Activated T-helper 17 cell treated with anti-CD3 and anti-CD28 coated beads, Interleukin-2, amount 50 U/mL, for 72 hours (primary cell): ENCODE data around the gene PARS2. TPM values are rescaled to one million over a fixed set of nuclear protein-coding genes. Genes with fewer than 3 reads are reported as not detected.
A peak's percentile ranks its signal among the peaks of the same experiment; 100 is the strongest.

Experiments used
- ATAC-seq: fragments of 150-1000 bp; cut with Tn5 transposase; replicated peaks from 2 replicates; pipeline ENCODE4 v1.10.0; 2021; ENCODE audit warnings: mild to moderate bottlenecking, moderate library complexity
- H3K27ac Mint-ChIP-seq: one replicate; pipeline ENCODE4 v1.8.0; 2022; ENCODE audit warnings: mixed read lengths
- H3K27me3 Mint-ChIP-seq: one replicate; pipeline ENCODE4 v1.8.0; 2022; ENCODE audit warnings: mixed read lengths
- H3K36me3 Mint-ChIP-seq: one replicate; pipeline ENCODE4 v1.8.0; 2022; ENCODE audit warnings: low read depth, mild to moderate bottlenecking, mixed read lengths
- H3K4me1 Mint-ChIP-seq: one replicate; pipeline ENCODE4 v1.8.0; 2022; ENCODE audit warnings: mixed read lengths
- H3K4me3 Mint-ChIP-seq: one replicate; pipeline ENCODE4 v1.8.0; 2022; ENCODE audit warnings: mild to moderate bottlenecking, mixed read lengths
- H3K9me3 Mint-ChIP-seq: one replicate; pipeline ENCODE4 v1.8.0; 2022; ENCODE audit warnings: mixed read lengths
- total RNA-seq, 2 donors: library from RNA; stranded (reverse); gene quantifications; one replicate each; pipeline ENCODE4 v1.2.3, GENCODE V29; 2022

PARS2 gene
- total RNA-seq, 2 donors from 2014 or later = 4.7 to 6.6 TPM

DNA sequence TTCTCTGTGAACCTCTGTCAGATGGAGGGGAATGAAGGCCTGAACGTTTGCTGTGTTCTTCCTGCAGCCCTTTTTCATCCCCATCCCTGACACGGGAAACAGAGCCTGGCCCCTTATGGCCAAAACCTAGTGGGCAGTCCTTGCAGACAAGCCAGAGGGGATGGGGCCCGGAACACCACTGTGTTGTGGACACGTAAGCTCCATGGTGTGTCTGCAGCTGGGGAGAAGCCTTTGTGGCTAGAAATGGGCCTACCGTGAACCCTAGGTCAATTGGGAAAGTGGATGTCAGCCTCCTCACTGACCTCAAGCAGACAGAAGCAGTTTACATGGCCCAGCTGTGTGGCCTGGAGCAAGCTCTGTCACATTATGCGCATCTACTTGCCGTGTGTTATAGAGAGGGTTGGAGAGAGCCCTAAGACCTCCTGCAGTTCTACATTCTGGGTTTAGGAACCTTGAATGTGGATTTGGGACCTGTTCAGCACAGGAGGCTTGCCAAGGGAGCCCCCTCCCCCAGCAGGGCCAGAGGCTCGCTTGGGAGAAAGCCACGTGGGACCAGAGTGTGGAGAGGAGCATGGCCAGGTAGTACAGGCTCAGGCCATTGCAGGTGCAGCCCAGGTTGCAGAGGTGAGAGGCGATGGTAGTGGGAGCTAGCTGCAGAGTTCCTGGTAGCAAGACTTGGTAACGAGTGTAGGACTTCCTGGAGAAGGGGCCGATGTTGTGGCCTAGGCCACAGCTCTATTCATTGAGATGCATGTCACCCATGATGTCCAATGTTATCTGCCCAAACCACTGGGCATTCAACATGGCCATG, 20.7 kb downstream of the PARS2 start:
- peak overlapping the region; percentile 59 for H3K27ac Mint-ChIP-seq

DNA sequence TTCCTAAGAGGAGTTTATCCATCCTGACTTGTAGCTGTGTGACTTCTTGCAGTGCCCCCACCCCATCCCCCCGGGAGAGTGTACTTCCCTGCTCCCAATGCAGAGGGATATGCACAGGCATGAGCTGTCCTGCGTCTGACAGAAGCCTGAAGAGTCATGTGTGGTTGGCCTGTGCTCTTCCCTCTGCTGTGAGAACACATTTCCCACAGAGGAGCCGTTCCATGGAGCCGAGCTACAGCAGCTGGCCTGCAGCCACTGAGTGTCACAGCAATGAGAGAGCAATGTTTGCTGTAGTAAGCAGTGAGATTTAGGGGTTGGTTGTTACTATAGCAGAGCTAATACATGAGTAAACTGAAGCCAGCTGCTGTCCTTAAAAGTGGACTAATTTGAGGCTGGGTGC, 22.0 kb downstream of the PARS2 start:
- H3K9me3 Mint-ChIP-seq = no peaks in the 10 kb centered on the region
- H3K36me3 Mint-ChIP-seq = peaks cover 67% of the 10 kb centered on the region
- no peak for ATAC-seq
- no peak overlapping the region for H3K4me3 Mint-ChIP-seq
- H3K4me1 Mint-ChIP-seq = no peaks in the 10 kb centered on the region
- no peaks in the 10 kb centered on the region for H3K27me3 Mint-ChIP-seq
- no peak overlapping the region for H3K27ac Mint-ChIP-seq

More for the DNA sequence above, 20.7 kb downstream of the PARS2 start:
- no peak for ATAC-seq
- no peak overlapping the region for H3K4me3 Mint-ChIP-seq
- peaks cover 53% of the 10 kb centered on the region for H3K36me3 Mint-ChIP-seq
- H3K4me1 Mint-ChIP-seq = no peaks in the 10 kb centered on the region
- H3K27me3 Mint-ChIP-seq = no peaks in the 10 kb centered on the region
- H3K9me3 Mint-ChIP-seq = no peaks in the 10 kb centered on the region

DNA sequence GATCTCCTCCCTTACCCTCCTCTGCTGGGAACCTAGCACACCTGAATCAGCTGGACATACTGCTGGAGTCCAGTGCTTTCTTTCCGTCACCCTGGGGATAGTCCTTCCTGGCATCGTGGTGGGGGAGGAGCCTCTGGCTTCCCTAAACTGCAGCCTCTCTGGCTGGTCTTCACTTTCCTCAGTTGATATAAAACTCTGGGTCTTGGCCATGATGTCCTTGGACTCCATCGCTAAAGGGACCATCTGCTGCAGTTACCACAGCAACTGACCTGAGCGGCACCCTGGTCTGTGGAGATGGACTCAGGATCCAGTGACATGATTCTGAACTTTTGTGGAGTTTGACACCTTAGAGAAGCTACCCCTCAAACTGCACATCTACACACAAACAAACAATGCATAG, 22.8 kb downstream of the PARS2 start:
- Mint-ChIP-seq H3K27ac (no peak overlapping the region), H3K4me3 (no peak overlapping the region), H3K9me3 (no peaks in the 10 kb centered on the region), H3K27me3 (no peaks in the 10 kb centered on the region), H3K4me1 (no peaks in the 10 kb centered on the region), H3K36me3 (peaks cover 74% of the 10 kb centered on the region)
- ATAC-seq = no peak

DNA sequence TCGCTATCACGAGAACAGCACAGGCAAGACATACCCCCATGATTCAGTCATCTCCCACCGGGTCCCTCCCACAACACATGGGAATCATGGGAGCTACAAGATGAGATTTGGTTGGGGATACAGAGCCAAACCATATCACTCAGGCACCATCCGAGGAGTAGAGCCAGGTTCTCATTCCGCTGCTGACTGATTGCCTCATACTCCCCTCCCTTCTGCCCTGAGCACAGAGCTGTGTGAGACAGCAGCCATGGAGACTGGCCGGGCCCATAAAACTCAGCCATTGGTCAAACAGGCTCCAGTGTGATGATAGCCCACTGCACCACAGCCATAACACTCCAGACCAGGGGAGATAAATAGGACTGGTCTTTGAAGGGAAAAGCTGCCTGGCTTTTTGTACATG, 26.1 kb downstream of the PARS2 start:
- H3K36me3 Mint-ChIP-seq = peaks cover 100% of the 10 kb centered on the region
- no peak overlapping the region for H3K4me3 Mint-ChIP-seq
- H3K27ac Mint-ChIP-seq = no peak overlapping the region
- no peaks in the 10 kb centered on the region for H3K27me3 Mint-ChIP-seq
- ATAC-seq = no peak
- no peaks in the 10 kb centered on the region for H3K9me3 Mint-ChIP-seq
- H3K4me1 Mint-ChIP-seq = no peaks in the 10 kb centered on the region

DNA sequence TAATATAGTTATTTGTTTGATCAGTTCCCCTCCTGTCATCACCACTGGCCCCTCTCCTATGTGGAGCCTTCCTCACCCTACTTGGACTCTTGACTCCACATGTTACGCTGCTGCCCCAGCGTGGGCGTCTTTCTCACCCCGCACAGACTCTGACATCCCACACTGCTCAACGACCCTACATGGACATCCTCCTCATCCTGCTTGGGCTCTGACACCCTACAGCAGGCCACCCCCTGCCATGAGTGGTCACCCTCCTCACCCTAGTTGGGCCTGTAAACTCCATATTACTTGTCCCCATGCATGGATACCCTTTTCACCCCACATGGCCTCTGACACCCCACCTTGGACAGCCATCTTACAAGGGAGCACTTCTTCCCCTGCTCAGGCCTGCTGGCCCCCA, 27.6 kb downstream of the PARS2 start:
- ATAC-seq = no peak
- H3K4me3 Mint-ChIP-seq = no peak overlapping the region
- H3K36me3 Mint-ChIP-seq = peaks cover 95% of the 10 kb centered on the region
- no peaks in the 10 kb centered on the region for H3K27me3 Mint-ChIP-seq
- H3K27ac Mint-ChIP-seq = peak overlapping the region; percentile 57
- no peaks in the 10 kb centered on the region for H3K9me3 Mint-ChIP-seq
- no peaks in the 10 kb centered on the region for H3K4me1 Mint-ChIP-seq

DNA sequence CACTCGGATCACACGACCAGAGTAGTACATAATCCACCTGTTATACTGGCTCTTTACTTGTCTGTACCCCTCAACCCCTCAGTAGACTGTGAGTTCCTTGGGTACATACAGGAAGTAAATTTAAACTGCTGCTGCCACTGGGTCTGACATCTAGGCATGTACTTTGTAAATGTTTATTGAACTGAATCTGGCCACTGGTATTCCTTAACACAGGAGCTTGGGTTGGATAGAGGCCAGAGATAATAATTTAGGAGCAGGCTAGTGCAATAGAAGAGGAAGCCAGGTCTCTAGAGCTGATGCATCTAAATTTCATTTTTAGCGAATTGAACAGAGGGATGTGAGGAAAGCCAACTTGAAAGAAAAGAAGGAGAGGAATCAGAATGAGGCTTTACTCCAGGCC, 36.3 kb downstream of the PARS2 start:
- H3K4me3 Mint-ChIP-seq = no peak overlapping the region
- no peak for ATAC-seq
- H3K36me3 Mint-ChIP-seq = peaks cover 95% of the 10 kb centered on the region
- H3K4me1 Mint-ChIP-seq = no peaks in the 10 kb centered on the region
- no peaks in the 10 kb centered on the region for H3K9me3 Mint-ChIP-seq
- no peaks in the 10 kb centered on the region for H3K27me3 Mint-ChIP-seq
- H3K27ac Mint-ChIP-seq = no peak overlapping the region

DNA sequence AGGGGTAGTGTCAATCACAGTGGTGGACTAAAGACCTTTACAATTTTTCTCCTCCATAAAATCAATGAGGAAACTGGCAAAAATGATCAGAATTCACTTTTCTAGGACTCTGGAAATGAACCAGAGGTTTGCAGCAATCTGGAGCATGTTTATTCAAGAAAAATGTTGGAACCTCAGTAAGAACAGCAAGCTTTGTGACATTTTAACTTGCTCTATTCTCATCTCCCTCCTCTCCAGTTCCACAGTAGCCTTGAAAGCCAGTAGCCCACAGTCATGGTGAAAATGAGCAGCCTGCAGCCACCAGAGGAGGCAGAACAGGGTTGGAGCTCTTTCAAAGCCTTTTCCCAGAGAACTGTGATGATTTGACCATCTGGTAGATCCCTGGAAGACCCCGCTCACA, 39.6 kb downstream of the PARS2 start:
- H3K27ac Mint-ChIP-seq = peak overlapping the region; percentile 0
- peaks cover 100% of the 10 kb centered on the region for H3K36me3 Mint-ChIP-seq
- H3K9me3 Mint-ChIP-seq = no peaks in the 10 kb centered on the region
- ATAC-seq = no peak
- H3K4me1 Mint-ChIP-seq = no peaks in the 10 kb centered on the region
- no peak overlapping the region for H3K4me3 Mint-ChIP-seq
- no peaks in the 10 kb centered on the region for H3K27me3 Mint-ChIP-seq

DNA sequence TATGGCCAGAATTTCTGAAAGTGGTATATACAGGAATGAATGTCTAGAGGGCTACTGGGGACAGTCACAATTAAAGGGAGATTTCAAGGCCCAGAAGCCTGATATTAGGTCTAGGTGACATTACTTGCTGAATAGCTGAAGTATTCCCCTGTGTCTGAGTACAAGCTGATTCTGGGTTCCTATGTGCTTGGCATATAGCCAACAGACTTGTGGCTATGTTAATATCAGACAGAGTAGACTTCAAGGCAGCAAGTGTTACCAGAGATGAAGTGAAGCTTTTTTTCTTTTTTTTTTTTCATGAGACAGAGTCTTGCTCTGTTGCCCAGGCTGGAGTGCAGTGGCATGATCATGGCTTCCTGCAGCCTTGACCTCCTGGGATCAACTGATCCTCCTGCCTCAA, 40.3 kb downstream of the PARS2 start:
- Mint-ChIP-seq H3K4me3 (no peak overlapping the region), H3K27ac (no peak overlapping the region), H3K4me1 (peaks cover 5% of the 10 kb centered on the region), H3K9me3 (no peaks in the 10 kb centered on the region), H3K27me3 (no peaks in the 10 kb centered on the region), H3K36me3 (peaks cover 98% of the 10 kb centered on the region)
- ATAC-seq = no peak

DNA sequence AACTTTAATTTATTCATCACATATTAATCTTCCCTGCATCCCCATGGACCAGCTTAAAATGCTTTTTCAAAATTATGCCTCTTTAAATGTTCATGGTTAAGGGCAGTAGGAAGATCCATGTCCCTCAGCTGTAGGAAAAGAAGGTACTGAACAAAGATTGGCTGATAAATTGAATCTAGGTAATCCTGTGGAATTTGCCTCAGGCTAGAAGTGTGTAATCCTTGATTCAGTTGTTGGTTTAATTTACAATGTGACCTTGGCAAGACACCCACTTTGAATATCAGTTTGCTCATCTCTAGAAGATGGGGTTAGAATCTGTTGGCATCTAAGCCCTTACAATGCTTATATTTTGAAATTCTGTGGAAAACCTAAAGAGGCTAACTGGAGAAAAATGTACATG, 42.6 kb downstream of the PARS2 start:
- Mint-ChIP-seq H3K27ac (peak overlapping the region; percentile 30), H3K9me3 (no peaks in the 10 kb centered on the region), H3K27me3 (no peaks in the 10 kb centered on the region), H3K4me3 (no peak overlapping the region), H3K36me3 (peaks cover 98% of the 10 kb centered on the region), H3K4me1 (peaks cover 13% of the 10 kb centered on the region)
- no peak for ATAC-seq

DNA sequence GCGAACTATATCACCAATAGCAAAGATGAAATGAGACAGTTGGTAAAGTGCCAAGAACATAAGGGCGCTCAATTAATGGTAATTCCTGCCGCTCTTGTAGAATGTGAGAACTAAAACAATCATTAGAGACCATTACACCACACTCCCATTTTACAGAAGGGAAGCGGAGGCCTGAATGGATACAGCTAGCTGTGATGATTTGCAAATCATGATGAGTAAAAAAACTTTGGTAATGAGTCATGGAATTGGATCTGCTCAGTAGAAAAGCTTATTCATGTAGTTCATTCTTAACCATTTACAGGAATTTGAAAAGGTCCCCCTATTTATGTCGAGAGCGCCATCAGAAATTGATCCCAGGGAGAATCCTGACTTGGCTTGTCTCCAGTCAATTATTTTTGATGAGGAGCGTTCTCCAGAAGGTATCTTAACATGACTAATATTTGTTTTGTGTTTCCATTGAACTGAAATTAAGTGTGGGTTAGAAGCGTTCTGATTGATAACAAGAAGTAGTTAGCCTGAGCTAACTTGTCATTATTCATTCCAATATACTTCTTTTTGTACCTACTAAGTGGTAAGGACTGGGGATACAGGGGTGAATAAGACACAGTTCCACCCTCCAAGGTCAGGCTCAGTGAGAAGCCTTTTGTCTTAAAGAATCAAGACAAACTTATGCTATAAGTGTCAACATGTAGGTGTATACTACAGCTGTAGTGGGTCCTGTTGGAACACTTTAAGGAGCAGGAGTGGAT, 47.9 kb downstream of the PARS2 start:
- Mint-ChIP-seq H3K36me3 (peaks cover 51% of the 10 kb centered on the region), H3K4me1 (peaks cover 26% of the 10 kb centered on the region), H3K9me3 (no peaks in the 10 kb centered on the region), H3K4me3 (peak overlapping the region; percentile 94), H3K27me3 (no peaks in the 10 kb centered on the region), H3K27ac (peak overlapping the region; percentile 99)
- peak; percentile 72 for ATAC-seq

DNA sequence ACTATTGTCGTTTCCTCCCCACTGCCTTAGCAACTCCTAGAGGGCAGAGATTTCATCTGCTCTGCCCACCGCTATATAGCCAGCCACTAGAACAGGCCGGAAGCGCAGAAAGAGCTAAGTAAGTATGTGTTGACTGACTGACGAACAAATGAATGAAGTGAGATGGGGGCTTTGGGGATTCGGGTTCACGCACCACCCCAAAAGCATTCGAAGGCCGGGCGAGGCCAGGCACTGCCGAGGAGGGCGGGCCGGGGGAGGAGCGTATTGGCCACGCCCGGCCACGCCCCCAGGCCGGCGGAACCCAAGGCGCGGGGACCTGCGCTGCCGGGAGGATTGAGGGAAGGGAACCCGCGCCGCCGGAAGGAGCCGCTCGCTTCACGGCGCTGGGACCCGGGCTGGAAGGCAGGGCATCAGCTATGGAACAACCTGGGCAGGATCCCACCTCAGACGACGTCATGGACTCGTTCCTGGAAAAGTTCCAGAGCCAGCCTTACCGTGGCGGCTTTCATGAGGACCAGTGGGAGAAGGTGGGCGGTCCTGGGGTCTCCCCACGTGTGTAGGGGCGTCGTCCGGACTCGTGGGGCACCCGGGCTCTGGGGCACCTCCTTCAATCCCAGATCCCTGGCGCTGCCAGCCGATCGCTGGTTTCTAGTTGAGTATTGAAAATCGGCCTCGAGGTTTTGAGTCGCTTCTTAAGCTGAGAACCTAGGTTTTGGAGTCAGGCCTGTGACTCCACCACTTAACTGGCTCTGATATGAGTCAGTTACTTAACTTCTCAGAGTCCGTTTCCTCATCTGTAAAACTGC, 48.6 kb downstream of the PARS2 start, which contains the start of gene TTC4:
TSS of gene TTC4 (plus strand) at position 369 of the 806 bp plus-strand sequence. CDS start at position 417, 48 bp downstream.
- H3K9me3 Mint-ChIP-seq = no peaks in the 10 kb centered on the region

DNA sequence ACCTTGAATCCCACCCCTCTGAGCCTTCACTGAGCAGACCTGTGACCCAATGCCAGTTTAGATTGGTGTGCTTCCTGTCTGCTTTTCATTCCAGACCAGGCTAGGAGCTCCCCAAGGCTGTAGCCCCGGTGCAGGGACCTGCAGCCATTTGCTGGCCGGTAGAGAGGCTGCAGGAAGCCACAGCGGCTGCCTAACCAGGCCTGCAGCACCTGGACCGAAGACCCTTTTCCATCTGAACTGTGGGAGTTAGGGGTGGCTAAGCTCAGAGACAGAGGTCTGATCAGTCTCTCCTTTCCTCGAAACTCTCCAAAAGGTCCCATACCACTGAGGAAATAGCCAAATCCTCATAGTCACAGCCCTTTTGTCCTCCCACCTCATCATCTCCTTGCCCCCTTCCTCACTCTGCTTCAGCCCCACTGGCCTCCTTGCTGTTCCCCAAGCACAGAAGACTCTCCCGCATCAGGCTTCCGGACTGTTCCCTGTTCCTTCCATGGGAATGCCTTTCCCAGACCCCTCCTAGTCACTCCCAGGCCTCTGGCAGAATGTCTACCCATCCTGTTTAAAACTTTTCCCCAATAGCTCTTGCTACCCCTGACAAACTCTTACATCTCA, 49.3 kb downstream of the PARS2 start:
- Mint-ChIP-seq H3K27ac (peak overlapping the region; percentile 99), H3K4me3 (peak overlapping the region; percentile 94), H3K4me1 (peaks cover 26% of the 10 kb centered on the region), H3K9me3 (no peaks in the 10 kb centered on the region), H3K36me3 (peaks cover 36% of the 10 kb centered on the region), H3K27me3 (no peaks in the 10 kb centered on the region)
- ATAC-seq = no peak

More for the DNA sequence above, 48.6 kb downstream of the PARS2 start, which contains the start of gene TTC4:
- H3K4me1 Mint-ChIP-seq = peaks cover 26% of the 10 kb centered on the region
- peak within 1 kb of the TSS; percentile 94 for H3K4me3 Mint-ChIP-seq
- peak within 1 kb of the TSS; percentile 99 for H3K27ac Mint-ChIP-seq
- peaks cover 43% of the 10 kb centered on the region for H3K36me3 Mint-ChIP-seq
- ATAC-seq = peak; percentile 85
- no peaks in the 10 kb centered on the region for H3K27me3 Mint-ChIP-seq

DNA sequence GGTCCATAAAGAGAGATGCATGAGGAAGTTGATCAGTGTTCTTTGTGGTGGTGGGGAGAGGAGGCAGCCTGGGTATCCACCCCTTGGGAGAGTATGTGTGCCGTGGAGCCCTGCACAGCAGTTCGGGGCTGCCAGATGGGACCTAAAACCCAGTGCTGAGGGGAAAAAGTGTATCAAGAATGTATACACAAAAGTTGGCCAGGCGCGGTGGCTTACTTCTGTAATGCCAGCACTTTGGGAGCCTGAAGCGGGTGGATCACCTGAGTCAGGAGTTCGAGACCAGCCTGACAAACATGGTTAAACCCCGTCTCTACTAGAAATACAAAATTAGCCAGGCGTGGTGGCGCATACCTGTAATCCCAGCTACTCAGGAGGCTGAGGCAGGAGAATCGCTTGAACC, 52.8 kb downstream of the PARS2 start:
- Mint-ChIP-seq H3K27ac (no peak overlapping the region), H3K4me3 (no peak overlapping the region), H3K27me3 (peaks cover 16% of the 10 kb centered on the region), H3K36me3 (peaks cover 3% of the 10 kb centered on the region), H3K4me1 (peaks cover 10% of the 10 kb centered on the region), H3K9me3 (no peaks in the 10 kb centered on the region)
- ATAC-seq = no peak

DNA sequence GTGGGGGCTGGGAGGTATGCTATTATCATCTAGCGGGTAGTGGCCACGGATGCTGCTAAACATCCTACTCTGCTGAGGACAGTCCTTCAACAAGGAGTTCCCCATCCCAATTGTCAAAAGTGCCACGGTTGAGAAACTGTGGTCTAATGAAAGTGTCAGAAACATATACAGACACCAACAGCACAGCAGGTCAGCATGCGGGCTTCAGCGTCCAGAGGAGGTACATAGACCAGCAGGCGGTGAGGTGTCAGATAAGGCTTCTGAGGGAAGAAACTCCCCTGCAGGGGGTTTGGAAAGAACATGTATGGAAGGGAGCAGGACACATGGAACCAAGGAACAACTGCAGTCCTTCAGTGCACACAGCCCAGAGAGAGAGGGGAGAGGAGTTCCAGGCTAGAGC, 53.5 kb downstream of the PARS2 start:
- peaks cover 16% of the 10 kb centered on the region for H3K27me3 Mint-ChIP-seq
- no peaks in the 10 kb centered on the region for H3K9me3 Mint-ChIP-seq
- H3K36me3 Mint-ChIP-seq = no peaks in the 10 kb centered on the region
- H3K4me3 Mint-ChIP-seq = no peak overlapping the region
- ATAC-seq = no peak
- H3K27ac Mint-ChIP-seq = no peak overlapping the region
- peaks cover 6% of the 10 kb centered on the region for H3K4me1 Mint-ChIP-seq
